ENCODE results near the gene SLC4A3.

GRCh38 chr2:219671279-219671678, 43.8 kb downstream of the SLC4A3 start:
- TF ChIP-seq POLR2AphosphoS5 (IDR thresholded peaks at IDR 0.05; ENCODE audit: insufficient read depth, low read depth, low read length) (no peak), CTCF (IDR thresholded peaks at IDR 0.05; ENCODE audit: extremely low read depth in 1 of 2, insufficient read depth in 1 of 2, low read depth in 1 of 2, low read length in 2 of 2) (no peak), POLR2A (IDR thresholded peaks at IDR 0.05; ENCODE audit: low read depth, low read length) (no peak), GATA2 (IDR thresholded peaks at IDR 0.05; ENCODE audit: insufficient read depth, insufficient read length, low read depth, low read length) (no peak), EZH2 (IDR thresholded peaks at IDR 0.05; ENCODE audit: borderline replicate concordance, low read depth, low read length, severe bottlenecking) (no peak), JUN (IDR thresholded peaks at IDR 0.05; ENCODE audit: borderline replicate concordance, insufficient read depth, insufficient read length, low read depth) (no peak)
- TF ChIP-seq, protein P1, sequence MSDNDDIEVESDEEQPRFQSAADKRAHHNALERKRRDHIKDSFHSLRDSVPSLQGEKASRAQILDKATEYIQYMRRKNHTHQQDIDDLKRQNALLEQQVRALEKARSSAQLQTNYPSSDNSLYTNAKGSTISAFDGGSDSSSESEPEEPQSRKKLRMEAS (IDR thresholded peaks at IDR 0.05; ENCODE audit: insufficient read depth, insufficient read length), result no peak
